PC-3 (cell line): ENCODE measurements around the gene ACTR3C.

ENCODE experiments used
- CTCF ChIP-seq: fragments of 300-600 bp; sonication (generic); conservative IDR thresholded peaks from 2 replicates; pipeline ENCODE4 v1.5.1; 2017; ENCODE audit warnings: antibody characterized with exemption, low read depth, mild to moderate bottlenecking, low read length
- EZH2 ChIP-seq: fragments of 300-600 bp; sonication (generic); IDR thresholded peaks from one replicate; pipeline ENCODE4 v1.6.1; 2017; ENCODE audit warnings: antibody characterized with exemption, mild to moderate bottlenecking, low read length; ENCODE audit not compliant: unreplicated experiment
- EZH2phosphoT487 ChIP-seq: fragments of 300-600 bp; sonication (generic); IDR thresholded peaks from 2 replicates; pipeline ENCODE4 v1.6.1; 2018; ENCODE audit warnings: mild to moderate bottlenecking, antibody characterized with exemption, low read length, borderline replicate concordance

- TF ChIP-seq CTCF, result no peak
- no peak for TF ChIP-seq EZH2phosphoT487
- TF ChIP-seq EZH2, result no peak
These were observed 9.7 kb upstream of the ACTR3C start for GRCh38 chr7:150332852-150333635.
